ENCODE measurements around the gene RASA3. TPM values are rescaled to one million over a fixed set of nuclear protein-coding genes. Genes with fewer than 3 reads are reported as not detected.
A peak's percentile ranks its signal among the peaks of the same experiment; 100 is the strongest.

The RASA3 gene
- total and polyA plus RNA-seq, 7 donors: 4.2 to 22.4 (median 16.9) TPM

DNA sequence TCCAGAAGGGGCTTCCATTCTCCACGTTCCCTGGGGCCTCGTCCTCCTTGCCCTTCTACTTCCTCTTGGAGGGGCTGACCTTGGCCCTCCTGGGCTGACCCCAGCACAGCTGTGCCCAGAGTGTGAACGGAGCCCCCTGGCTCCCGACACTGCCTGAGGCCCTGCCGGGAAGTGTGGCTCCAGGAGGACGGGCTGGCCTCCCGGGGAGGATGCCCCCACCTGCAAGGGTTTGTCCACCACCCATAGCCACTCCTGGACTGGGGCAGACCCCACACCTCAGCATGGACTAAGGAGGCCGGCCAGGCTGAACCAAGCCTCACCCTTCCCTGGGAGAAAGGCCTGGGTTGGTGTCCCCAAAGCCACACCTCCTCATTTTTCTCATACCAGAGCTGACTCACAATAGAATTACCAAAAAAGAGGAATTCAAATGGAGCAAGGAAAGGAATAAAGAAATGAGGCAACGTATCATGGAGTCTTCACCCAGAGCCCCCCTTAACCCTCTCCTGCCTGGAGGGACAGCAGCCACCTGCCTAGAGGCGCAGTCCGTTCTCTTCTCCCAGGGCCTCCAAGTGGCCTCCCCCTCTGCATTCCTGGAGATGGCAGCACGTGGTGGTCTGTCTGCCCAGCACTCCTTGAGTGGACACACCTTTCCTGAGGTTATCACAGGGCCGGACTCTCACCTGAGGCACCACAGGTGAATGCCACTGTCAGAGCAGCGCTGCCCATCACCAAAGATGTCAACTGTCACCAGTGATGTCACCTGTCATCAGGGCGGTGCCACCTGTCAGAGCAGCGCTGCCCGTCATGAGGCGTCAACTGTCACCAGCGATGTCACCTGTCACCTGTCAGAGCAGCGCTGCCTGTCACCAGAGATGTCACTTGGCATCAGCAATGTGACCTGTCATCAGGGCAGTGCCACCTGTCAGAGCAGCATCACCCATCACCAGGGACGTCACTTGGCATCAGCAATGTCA is 155.4 kb downstream of the RASA3 start:
- intact Hi-C loops (cut with DNase I): no loop called here
- H3K36me3 ChIP-seq: peaks cover 4 to 71% (median 24%) of the 10 kb centered on the region in 4 donors

DNA sequence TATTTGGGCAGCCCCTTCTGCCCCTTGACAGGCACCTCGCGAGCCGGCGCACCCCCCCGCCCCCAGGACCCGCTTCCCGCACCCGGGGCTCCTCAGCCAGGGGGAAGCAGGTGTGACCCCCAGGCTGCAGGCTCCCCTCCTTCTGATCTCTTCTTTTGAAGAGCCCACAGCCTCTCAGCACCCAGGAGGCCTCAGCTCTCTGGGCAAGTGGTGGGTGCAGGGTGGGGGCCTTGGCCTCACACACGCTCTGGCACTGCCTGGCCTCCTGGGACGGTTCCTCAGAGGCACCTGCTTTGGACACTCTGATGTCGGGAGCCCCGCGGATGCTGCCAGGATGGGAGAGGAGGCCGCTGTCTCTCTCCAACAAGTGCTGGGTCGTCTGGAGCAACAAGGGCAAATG is 157.0 kb downstream of the RASA3 start:
- intact Hi-C loops (cut with DNase I): no loop called here
- peak; percentile 33 for DNase-seq
- Histone ChIP-seq H3K27me3 (no peaks in the 10 kb centered on the region), H3K27ac (no peak overlapping the region), H3K4me1 (peaks cover 0 to 27% (median 22%) of the 10 kb centered on the region in 4 donors), H3K9me3 (no peaks in the 10 kb centered on the region), H3K4me3 (no peak overlapping the region), H3K36me3 (peaks cover 4 to 55% (median 19%) of the 10 kb centered on the region in 4 donors)
- no peak for TF ChIP-seq POLR2AphosphoS5 (IDR thresholded peaks at IDR 0.05)
- TF ChIP-seq POLR2A (IDR thresholded peaks at IDR 0.05): no peak
- TF ChIP-seq EP300 (IDR thresholded peaks at IDR 0.05): no peak
- TF ChIP-seq, protein P1, sequence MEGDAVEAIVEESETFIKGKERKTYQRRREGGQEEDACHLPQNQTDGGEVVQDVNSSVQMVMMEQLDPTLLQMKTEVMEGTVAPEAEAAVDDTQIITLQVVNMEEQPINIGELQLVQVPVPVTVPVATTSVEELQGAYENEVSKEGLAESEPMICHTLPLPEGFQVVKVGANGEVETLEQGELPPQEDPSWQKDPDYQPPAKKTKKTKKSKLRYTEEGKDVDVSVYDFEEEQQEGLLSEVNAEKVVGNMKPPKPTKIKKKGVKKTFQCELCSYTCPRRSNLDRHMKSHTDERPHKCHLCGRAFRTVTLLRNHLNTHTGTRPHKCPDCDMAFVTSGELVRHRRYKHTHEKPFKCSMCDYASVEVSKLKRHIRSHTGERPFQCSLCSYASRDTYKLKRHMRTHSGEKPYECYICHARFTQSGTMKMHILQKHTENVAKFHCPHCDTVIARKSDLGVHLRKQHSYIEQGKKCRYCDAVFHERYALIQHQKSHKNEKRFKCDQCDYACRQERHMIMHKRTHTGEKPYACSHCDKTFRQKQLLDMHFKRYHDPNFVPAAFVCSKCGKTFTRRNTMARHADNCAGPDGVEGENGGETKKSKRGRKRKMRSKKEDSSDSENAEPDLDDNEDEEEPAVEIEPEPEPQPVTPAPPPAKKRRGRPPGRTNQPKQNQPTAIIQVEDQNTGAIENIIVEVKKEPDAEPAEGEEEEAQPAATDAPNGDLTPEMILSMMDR (IDR thresholded peaks at IDR 0.05): no peak
- WGBS, 2 donors: 94 to 95% methylated on average over 15 of the region's 15 CpGs

More for the DNA sequence above, 155.4 kb downstream of the RASA3 start:
- Histone ChIP-seq H3K4me3 (no peak overlapping the region), H3K4me1 (peaks cover 0 to 15% (median 8%) of the 10 kb centered on the region in 4 donors), H3K27me3 (no peaks in the 10 kb centered on the region), H3K27ac (peak overlapping the region in 1 of 4 donors; percentile 56), H3K9me3 (no peaks in the 10 kb centered on the region)
- 90 to 92% methylated on average over 21 of the region's 21 CpGs for WGBS, 2 donors
- TF ChIP-seq POLR2AphosphoS5 (IDR thresholded peaks at IDR 0.05) (no peak), EP300 (IDR thresholded peaks at IDR 0.05) (no peak), POLR2A (IDR thresholded peaks at IDR 0.05) (no peak)
- TF ChIP-seq, protein P1 (IDR thresholded peaks at IDR 0.05): no peak
- DNase-seq: peak; percentile 62

DNA sequence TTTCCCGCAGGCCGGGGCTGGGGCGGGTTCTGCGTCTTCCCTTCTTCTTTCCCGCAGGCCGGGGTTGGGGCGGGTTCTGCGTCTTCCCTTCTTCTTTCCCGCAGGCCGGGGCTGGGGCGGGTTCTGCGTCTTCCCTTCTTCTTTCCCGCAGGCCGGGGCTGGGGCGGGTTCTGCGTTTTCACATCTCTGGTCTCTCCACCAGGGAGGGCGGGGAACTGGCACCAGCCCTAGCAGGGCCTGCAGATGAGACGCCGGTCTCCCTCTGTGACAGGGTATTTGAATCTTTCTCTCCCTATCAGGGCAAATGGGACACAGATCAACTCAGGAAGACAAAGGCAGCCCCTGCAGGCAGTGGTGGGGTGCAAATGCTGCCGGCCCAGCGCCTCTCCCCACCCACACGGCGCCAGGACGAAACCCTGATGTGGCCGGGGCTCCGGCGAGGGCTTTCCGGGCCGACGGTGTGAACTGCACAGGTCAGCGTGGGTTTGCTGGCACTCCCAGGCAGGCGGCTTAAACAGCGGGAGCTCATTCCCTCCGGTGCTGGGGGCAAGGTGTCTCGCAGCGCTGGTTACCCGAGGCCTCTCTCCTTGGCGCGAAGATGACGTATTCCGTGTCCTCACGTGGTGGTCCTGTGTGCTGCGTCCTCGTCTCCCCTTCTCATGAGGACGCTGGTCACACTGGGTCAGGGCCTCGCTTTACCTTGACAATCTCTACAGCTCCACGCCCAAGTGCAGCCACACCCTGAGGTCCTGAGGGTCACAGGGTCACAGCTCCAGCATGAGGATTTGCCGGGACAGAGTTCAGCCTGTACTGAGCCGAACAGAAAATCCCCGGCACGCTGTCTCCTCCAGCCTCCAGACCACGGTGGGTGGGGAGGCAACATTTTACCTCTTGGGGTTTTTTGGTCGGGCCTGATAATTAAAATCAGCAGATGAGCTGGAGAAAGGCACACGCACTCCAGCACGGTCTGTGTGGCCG is 157.8 kb downstream of the RASA3 start:
- peaks cover 4 to 47% (median 17%) of the 10 kb centered on the region in 4 donors for H3K36me3 ChIP-seq
- H3K27ac ChIP-seq: no peak overlapping the region
- H3K27me3 ChIP-seq: no peaks in the 10 kb centered on the region
- H3K4me1 ChIP-seq: peaks cover 0 to 29% (median 25%) of the 10 kb centered on the region in 4 donors
- 92% methylated on average over 49 to 50 of the region's 56 CpGs for WGBS, 2 donors
- DNase-seq: peak; percentile 58
- TF ChIP-seq POLR2AphosphoS5 (IDR thresholded peaks at IDR 0.05): no peak
- TF ChIP-seq EP300 (IDR thresholded peaks at IDR 0.05): no peak
- no peak for TF ChIP-seq POLR2A (IDR thresholded peaks at IDR 0.05)
- TF ChIP-seq, protein P1 (IDR thresholded peaks at IDR 0.05): no peak
- H3K4me3 ChIP-seq: no peak overlapping the region
- intact Hi-C loops (cut with DNase I): no loop called here
- no peaks in the 10 kb centered on the region for H3K9me3 ChIP-seq

GRCh38 chr13:113973218-113974164 is 158.9 kb downstream of the RASA3 start, which contains the start of gene C13orf46:
C13orf46 (minus strand) TSS chr13:113974076; CDS start chr13:113973997, 79 bp downstream.
- DNase-seq: peak; percentile 64
- Histone ChIP-seq H3K36me3 (peaks cover 4 to 36% (median 10%) of the 10 kb centered on the region in 4 donors), H3K27me3 (no peaks in the 10 kb centered on the region), H3K4me1 (peaks cover 0 to 29% (median 25%) of the 10 kb centered on the region in 4 donors), H3K9me3 (no peaks in the 10 kb centered on the region), H3K4me3 (no peak within 1 kb of the TSS), H3K27ac (peak within 1 kb of the TSS in 1 of 4 donors; percentile 89)
- 85 to 91% methylated on average over 44 of the region's 44 CpGs for WGBS, 2 donors
- intact Hi-C loops (cut with DNase I): no loop called here
- TF ChIP-seq EP300 (IDR thresholded peaks at IDR 0.05): no peak
- TF ChIP-seq POLR2A (IDR thresholded peaks at IDR 0.05): no peak
- TF ChIP-seq, protein P1 (IDR thresholded peaks at IDR 0.05): no peak
- TF ChIP-seq POLR2AphosphoS5 (IDR thresholded peaks at IDR 0.05): no peak

All from sigmoid colon (tissue), 7 donors.